Measurements from ENCODE around the gene SLC6A11. TPM values are rescaled to one million over a fixed set of nuclear protein-coding genes. Genes with fewer than 3 reads are reported as not detected.

SLC6A11 gene
- total and polyA plus RNA-seq, 2 of the 8 experiments (the other 6 are each of a cell fraction or from before 2014, with no cell fraction given) = 0.78 to 1.5 TPM

- H2BK20ac ChIP-seq (ENCODE audit: low read length) = no peak overlapping the region
- H2BK15ac ChIP-seq (ENCODE audit: low read length) = no peak overlapping the region
- H3K27ac ChIP-seq (ENCODE audit: low read depth, low read length) = no peak overlapping the region
- no peak overlapping the region for H3K56ac ChIP-seq (replicated peaks; ENCODE audit: insufficient read length, low read depth, low read length)
- ChIA-PET POLR2A (ENCODE audit: partially characterized antibody) (no interaction called here), CTCF (ENCODE audit: partially characterized antibody) (interaction anchor here (1.2 to 3.8 kb wide), 5 partner anchors 14 to 132 kb away, joined by 4 to 26 read pairs (median 4); no protein-coding TSS in a partner anchor)
- no peak overlapping the region for H3K4ac ChIP-seq (replicated peaks; ENCODE audit: insufficient read length, low read depth, low read length)
- H3K14ac ChIP-seq (ENCODE audit: insufficient read length) = no peak overlapping the region
- TF ChIP-seq EP300 (IDR thresholded peaks at IDR 0.05; ENCODE audit: borderline replicate concordance in 1 of 2, low read depth in 2 of 2, low read length in 2 of 2) = no peak
- TF ChIP-seq TCF12 (IDR thresholded peaks at IDR 0.05; ENCODE audit: low read depth, low read length) = no peak
- TF ChIP-seq SP1 (IDR thresholded peaks at IDR 0.05; ENCODE audit: low read depth, low read length) = no peak
- no peak for TF ChIP-seq RBBP5 (IDR thresholded peaks at IDR 0.05; ENCODE audit: borderline replicate concordance, low read depth, low read length)
- no peak for TF ChIP-seq SP2 (IDR thresholded peaks at IDR 0.05; ENCODE audit: low read length)
- TF ChIP-seq TAF1 (IDR thresholded peaks at IDR 0.05; ENCODE audit: low read depth, low read length) = no peak
- TF ChIP-seq CHD2 (IDR thresholded peaks at IDR 0.05; ENCODE audit: low read length) = no peak
- TF ChIP-seq CBX5 (IDR thresholded peaks at IDR 0.05; ENCODE audit: low read depth, low read length) = no peak
- TF ChIP-seq YY1 (IDR thresholded peaks at IDR 0.05; ENCODE audit: low read depth, low read length) = no peak
- no peak for TF ChIP-seq SIRT6 (IDR thresholded peaks at IDR 0.05; ENCODE audit: low read length)
- TF ChIP-seq SP4 (IDR thresholded peaks at IDR 0.05; ENCODE audit: low read length) = no peak
- TF ChIP-seq SIX5 (IDR thresholded peaks at IDR 0.05; ENCODE audit: low read depth, low read length) = no peak
- no peak for TF ChIP-seq E2F6 (IDR thresholded peaks at IDR 0.05)
- TF ChIP-seq CREB1 (IDR thresholded peaks at IDR 0.05) = no peak
- TF ChIP-seq JUN (IDR thresholded peaks at IDR 0.05; ENCODE audit: low read depth, low read length) = no peak
- no peak overlapping the region for H4K8ac ChIP-seq (ENCODE audit: extremely low read depth, insufficient read depth, low read length)
- H2BK12ac ChIP-seq (ENCODE audit: low read depth, low read length) = no peak overlapping the region
- no peaks in the 10 kb centered on the region for H3K79me2 ChIP-seq (ENCODE audit: control insufficient read depth in 1 of 2, insufficient read depth in 2 of 2, low read length in 2 of 2)
- FAIRE-seq = no peak
- H4K5ac ChIP-seq (ENCODE audit: insufficient read length, low read depth, low read length) = no peak overlapping the region
- no peak overlapping the region for H4K91ac ChIP-seq (replicated peaks; ENCODE audit: insufficient read length, low read length)
- H3K4me3 ChIP-seq (ENCODE audit: extremely low read depth in 1 of 4, insufficient read depth in 2 of 4, low read depth in 3 of 4, low read length in 4 of 4) = no peak overlapping the region
- no peaks in the 10 kb centered on the region for H3K27me3 ChIP-seq (replicated peaks in 1 of 4; ENCODE audit: control insufficient read depth in 3 of 4, extremely low read depth in 1 of 4, insufficient read depth in 3 of 4, low read length in 3 of 4)
- no peaks in the 10 kb centered on the region for H3K23me2 ChIP-seq (ENCODE audit: low read depth, low read length)
- no peak overlapping the region for H3K18ac ChIP-seq (ENCODE audit: extremely low read depth, low read length)
- H3K23ac ChIP-seq (ENCODE audit: insufficient read length) = no peak overlapping the region
- DNase-seq (ENCODE audit: low read depth in 1 of 2, low spot score in 2 of 2) = peak in 1 of 2 experiments; percentile 26
- H3K9ac ChIP-seq (replicated peaks in 1 of 4; ENCODE audit: extremely low read depth in 1 of 4, low read depth in 3 of 4, low read length in 3 of 4) = no peak overlapping the region
- H2AFZ ChIP-seq (ENCODE audit: low read length) = no peak overlapping the region
- H2BK5ac ChIP-seq (ENCODE audit: low read depth, low read length) = no peak overlapping the region
- no peak overlapping the region for H3K4me2 ChIP-seq (ENCODE audit: insufficient read depth in 1 of 2, low read depth in 2 of 2, low read length in 2 of 2)
- H2BK120ac ChIP-seq (replicated peaks; ENCODE audit: low read depth, low read length) = no peak overlapping the region
- no peaks in the 10 kb centered on the region for H3K36me3 ChIP-seq (ENCODE audit: control insufficient read depth in 2 of 4, insufficient read depth in 4 of 4, low read length in 3 of 4)
- no peaks in the 10 kb centered on the region for H4K20me1 ChIP-seq (replicated peaks in 1 of 2; ENCODE audit: control insufficient read depth in 1 of 2, insufficient read depth in 2 of 2, low read length in 2 of 2)
- no peaks in the 10 kb centered on the region; the same call in 1 of the 2 replicates for H3K79me1 ChIP-seq (ENCODE audit: low read depth, low read length)
- H3K9me3 ChIP-seq (ENCODE audit: insufficient read depth in 2 of 2, low read depth in 1 of 2, low read length in 1 of 2) = no peaks in the 10 kb centered on the region
- H2AK5ac ChIP-seq (ENCODE audit: low read depth, low read length) = no peak overlapping the region
- no peaks in the 10 kb centered on the region; a peak in 1 of 7 replicates for H3K4me1 ChIP-seq (replicated peaks in 1 of 4; ENCODE audit: control insufficient read depth in 3 of 4, insufficient read depth in 4 of 4, low read length in 3 of 4)
- WGBS, 2 experiments (ENCODE audit: extremely low coverage in 1 of 2, insufficient coverage in 1 of 2, insufficient read length in 1 of 2, insufficient replicate concordance in 2 of 2, low coverage in 1 of 2, low lambda C conversion rate in 2 of 2, missing lambda C conversion rate in 1 of 2) = 91% methylated on average over 4 of the region's 4 CpGs; no CpG with 5 or more reads in 1 of the 2 experiments
Measured at GRCh38 chr3:10927551-10927950, 111.5 kb downstream of the SLC6A11 start.

Measured in H1 (cell line).